ENCODE measurements around the gene TRDN.
A peak's percentile ranks its signal among the peaks of the same experiment; 100 is the strongest.

TRDN gene

DNA sequence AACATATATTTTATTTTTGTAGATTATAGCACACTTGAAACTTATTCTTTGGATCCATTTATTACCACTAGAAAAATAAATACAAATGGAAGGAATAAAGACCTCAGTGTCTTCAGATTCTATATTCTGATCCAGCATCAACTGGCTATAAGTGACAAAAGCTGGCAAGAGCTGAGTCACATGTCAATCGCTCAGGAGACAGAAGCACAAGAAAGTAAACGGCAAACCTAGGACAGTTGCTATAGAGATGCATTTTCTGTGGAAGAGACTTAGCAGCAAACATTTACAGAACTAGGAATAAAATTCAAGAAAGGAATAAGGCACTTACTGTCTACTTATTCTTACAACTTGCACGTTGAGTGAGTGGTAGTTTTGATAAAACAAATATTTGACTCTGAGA, 410.4 kb downstream of the TRDN start:
- no peak for DNase-seq (ENCODE audit: low read depth)
- H3K4me3 ChIP-seq (ENCODE audit: low read length), result no peak overlapping the region
- TF ChIP-seq, protein P1, sequence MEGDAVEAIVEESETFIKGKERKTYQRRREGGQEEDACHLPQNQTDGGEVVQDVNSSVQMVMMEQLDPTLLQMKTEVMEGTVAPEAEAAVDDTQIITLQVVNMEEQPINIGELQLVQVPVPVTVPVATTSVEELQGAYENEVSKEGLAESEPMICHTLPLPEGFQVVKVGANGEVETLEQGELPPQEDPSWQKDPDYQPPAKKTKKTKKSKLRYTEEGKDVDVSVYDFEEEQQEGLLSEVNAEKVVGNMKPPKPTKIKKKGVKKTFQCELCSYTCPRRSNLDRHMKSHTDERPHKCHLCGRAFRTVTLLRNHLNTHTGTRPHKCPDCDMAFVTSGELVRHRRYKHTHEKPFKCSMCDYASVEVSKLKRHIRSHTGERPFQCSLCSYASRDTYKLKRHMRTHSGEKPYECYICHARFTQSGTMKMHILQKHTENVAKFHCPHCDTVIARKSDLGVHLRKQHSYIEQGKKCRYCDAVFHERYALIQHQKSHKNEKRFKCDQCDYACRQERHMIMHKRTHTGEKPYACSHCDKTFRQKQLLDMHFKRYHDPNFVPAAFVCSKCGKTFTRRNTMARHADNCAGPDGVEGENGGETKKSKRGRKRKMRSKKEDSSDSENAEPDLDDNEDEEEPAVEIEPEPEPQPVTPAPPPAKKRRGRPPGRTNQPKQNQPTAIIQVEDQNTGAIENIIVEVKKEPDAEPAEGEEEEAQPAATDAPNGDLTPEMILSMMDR (conservative IDR thresholded peaks at IDR 0.05; ENCODE audit: low read depth, low read length), result no peak

DNA sequence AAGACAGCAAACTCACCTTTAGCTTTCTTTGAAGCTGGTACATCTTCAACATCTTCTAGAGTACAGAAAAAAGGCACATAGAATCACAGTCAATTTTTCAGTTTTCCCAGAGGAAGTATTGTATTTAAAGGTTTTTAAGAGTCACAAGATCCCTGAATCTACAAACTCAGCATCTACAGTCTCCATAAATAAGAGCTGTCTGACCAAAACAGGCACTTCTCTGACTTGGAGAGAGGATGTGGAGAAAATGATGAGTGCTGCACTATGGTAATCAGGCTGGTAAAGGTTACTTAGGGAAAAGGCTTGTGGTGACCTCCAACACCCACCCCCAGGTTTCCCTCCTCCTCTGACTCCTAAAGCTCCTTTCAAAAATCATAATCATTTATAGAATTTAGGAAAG, 412.7 kb downstream of the TRDN start:
- no peak for DNase-seq (ENCODE audit: low read depth)
- H3K4me3 ChIP-seq (ENCODE audit: low read length), result no peak overlapping the region
- TF ChIP-seq, protein P1 (conservative IDR thresholded peaks at IDR 0.05; ENCODE audit: low read depth, low read length), result no peak

DNA sequence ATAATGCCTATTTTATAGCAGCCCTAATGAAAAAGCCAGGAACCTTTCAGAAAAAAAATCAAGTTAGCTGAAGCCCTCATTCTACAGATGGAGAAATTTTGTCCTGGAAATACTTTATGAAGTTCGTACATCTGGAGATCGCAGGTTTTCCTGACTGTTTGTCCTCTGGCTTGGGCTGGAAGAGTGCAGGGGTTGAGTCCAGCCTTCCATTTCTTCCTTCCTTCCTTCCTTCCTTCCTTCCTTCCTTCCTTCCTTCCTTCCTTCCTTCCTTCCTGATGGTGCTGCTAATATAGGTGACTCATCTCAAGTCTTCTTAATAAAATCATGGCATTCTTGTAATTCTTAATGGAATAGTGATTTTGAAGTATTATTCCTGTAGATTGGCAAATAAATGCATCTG, 413.3 kb downstream of the TRDN start:
- no peak overlapping the region for H3K4me3 ChIP-seq (ENCODE audit: low read length)
- DNase-seq (ENCODE audit: low read depth), result no peak
- TF ChIP-seq, protein P1 (conservative IDR thresholded peaks at IDR 0.05; ENCODE audit: low read depth, low read length), result no peak

- TF ChIP-seq, protein P1 (conservative IDR thresholded peaks at IDR 0.05; ENCODE audit: low read depth, low read length), result no peak
- H3K4me3 ChIP-seq (ENCODE audit: low read length), result no peak overlapping the region
- peak; percentile 5 for DNase-seq (ENCODE audit: low read depth)
These were observed 421.5 kb downstream of the TRDN start for GRCh38 chr6:123215211-123215610.

DNA sequence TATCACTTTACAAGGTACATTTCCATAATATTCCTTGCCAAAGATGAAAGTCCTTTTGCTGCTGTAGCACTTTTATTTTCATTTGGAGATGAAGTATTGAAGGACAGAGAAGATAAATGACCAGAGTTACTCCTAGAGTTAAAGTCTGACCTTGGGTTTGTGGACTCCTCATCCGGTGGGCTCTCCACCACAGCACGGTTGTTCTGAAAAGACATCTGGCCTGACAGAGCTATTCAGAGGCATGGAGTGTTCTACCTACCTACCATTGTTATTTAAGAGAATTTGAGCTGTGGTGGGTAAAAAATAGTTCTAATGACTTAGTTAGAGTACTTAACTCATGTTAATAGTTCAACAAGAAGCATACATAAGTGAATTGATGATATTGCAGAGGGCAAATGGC, 422.3 kb downstream of the TRDN start:
- H3K4me3 ChIP-seq (ENCODE audit: low read length), result no peak overlapping the region
- TF ChIP-seq, protein P1 (conservative IDR thresholded peaks at IDR 0.05; ENCODE audit: low read depth, low read length), result no peak
- no peak for DNase-seq (ENCODE audit: low read depth)

GRCh38 chr6:123213921-123214320, 422.8 kb downstream of the TRDN start:
- DNase-seq (ENCODE audit: low read depth), result no peak
- TF ChIP-seq, protein P1 (conservative IDR thresholded peaks at IDR 0.05; ENCODE audit: low read depth, low read length), result no peak
- no peak overlapping the region for H3K4me3 ChIP-seq (ENCODE audit: low read length)

- TF ChIP-seq, protein P1 (conservative IDR thresholded peaks at IDR 0.05; ENCODE audit: low read depth, low read length), result no peak
- DNase-seq (ENCODE audit: low read depth), result no peak
- no peak overlapping the region for H3K4me3 ChIP-seq (ENCODE audit: low read length)
These were observed 424.8 kb downstream of the TRDN start for GRCh38 chr6:123211777-123212545.
